Gastrocnemius medialis (tissue), 4 donors: ENCODE data around the gene FBXL17.

Source experiments
- POLR2A ChIP-seq, 2 donors: fragments of 450-650 bp; IDR thresholded peaks; one replicate each; pipeline ENCODE4 v1.6.1; 2017; ENCODE audit warnings: antibody characterized with exemption in 2 of 2, mild to moderate bottlenecking in 2 of 2, moderate library complexity in 2 of 2
- TF ChIP-seq, protein P1 (sequence below), 5 experiments: fragments of 450-650 bp in 3 of 5; fragments of 200-600 bp in 2 of 5; sonication (generic) in 2 of 5; IDR thresholded peaks in 4 of 5; conservative IDR thresholded peaks in 1 of 5; 1 replicate in 4 of 5; 2 replicates in 1 of 5; pipeline ENCODE4 v1.5.1; 2016 to 2019; ENCODE audit warnings: antibody characterized with exemption in 5 of 5, mild to moderate bottlenecking in 3 of 5, moderate library complexity in 3 of 5

- TF ChIP-seq, protein P1, sequence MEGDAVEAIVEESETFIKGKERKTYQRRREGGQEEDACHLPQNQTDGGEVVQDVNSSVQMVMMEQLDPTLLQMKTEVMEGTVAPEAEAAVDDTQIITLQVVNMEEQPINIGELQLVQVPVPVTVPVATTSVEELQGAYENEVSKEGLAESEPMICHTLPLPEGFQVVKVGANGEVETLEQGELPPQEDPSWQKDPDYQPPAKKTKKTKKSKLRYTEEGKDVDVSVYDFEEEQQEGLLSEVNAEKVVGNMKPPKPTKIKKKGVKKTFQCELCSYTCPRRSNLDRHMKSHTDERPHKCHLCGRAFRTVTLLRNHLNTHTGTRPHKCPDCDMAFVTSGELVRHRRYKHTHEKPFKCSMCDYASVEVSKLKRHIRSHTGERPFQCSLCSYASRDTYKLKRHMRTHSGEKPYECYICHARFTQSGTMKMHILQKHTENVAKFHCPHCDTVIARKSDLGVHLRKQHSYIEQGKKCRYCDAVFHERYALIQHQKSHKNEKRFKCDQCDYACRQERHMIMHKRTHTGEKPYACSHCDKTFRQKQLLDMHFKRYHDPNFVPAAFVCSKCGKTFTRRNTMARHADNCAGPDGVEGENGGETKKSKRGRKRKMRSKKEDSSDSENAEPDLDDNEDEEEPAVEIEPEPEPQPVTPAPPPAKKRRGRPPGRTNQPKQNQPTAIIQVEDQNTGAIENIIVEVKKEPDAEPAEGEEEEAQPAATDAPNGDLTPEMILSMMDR (IDR thresholded peaks at IDR 0.05 in 4 of 5, conservative IDR thresholded peaks at IDR 0.05 in 1 of 5), result no peak
- no peak for TF ChIP-seq POLR2A (IDR thresholded peaks at IDR 0.05)
Observed at GRCh38 chr5:107821288-107821687, 560.6 kb downstream of the FBXL17 start.
